Liver (tissue), 9 donors: ENCODE results near the gene ARHGEF19. TPM values are rescaled to one million over a fixed set of nuclear protein-coding genes. Genes with fewer than 3 reads are reported as not detected.
A peak's percentile ranks its signal among the peaks of the same experiment; 100 is the strongest.
"Not testable (repeated sequence)": the region's sequence is repeated elsewhere in the genome, so short reads cannot be mapped to it uniquely, and the experiment has no call there.

Source experiments
- DNase-seq: peaks from one replicate; pipeline ENCODE4 v3.0.0-alpha.2; 2017; ENCODE audit warnings: low spot score
- H3K27ac ChIP-seq, 2 donors: one replicate each; pipeline ENCODE4 v1.7.0; 2013; ENCODE audit warnings: inconsistent platforms in 2 of 2, low read length in 2 of 2, control low read depth in 1 of 2, low read depth in 1 of 2, mild to moderate bottlenecking in 1 of 2
- H3K27me3 ChIP-seq, 4 donors: one replicate each; pipeline versions ENCODE4 v1.6.1 to v1.7.0; 2013; ENCODE audit warnings: low read length in 3 of 4, inconsistent platforms in 1 of 4, mild to moderate bottlenecking in 1 of 4, moderate library complexity in 1 of 4; ENCODE audit not compliant: control insufficient read depth in 4 of 4, insufficient read depth in 4 of 4
- H3K36me3 ChIP-seq, 4 donors: one replicate each; pipeline versions ENCODE4 v1.6.1 to v1.7.0; 2013; ENCODE audit warnings: low read length in 3 of 4, mild to moderate bottlenecking in 3 of 4, low read depth in 1 of 4, moderate library complexity in 1 of 4; ENCODE audit not compliant: control insufficient read depth in 4 of 4, insufficient read depth in 3 of 4
- H3K4me1 ChIP-seq, 4 donors: one replicate each; pipeline versions ENCODE4 v1.6.1 to v1.7.0; 2013; ENCODE audit warnings: low read length in 3 of 4, mild to moderate bottlenecking in 3 of 4, moderate library complexity in 1 of 4; ENCODE audit not compliant: control insufficient read depth in 4 of 4, insufficient read depth in 4 of 4
- H3K4me3 ChIP-seq, 3 donors: one replicate each; pipeline versions ENCODE4 v1.6.1 to v1.7.0; 2013; ENCODE audit warnings: low read length in 3 of 3, control low read depth in 1 of 3, low read depth in 1 of 3, mild to moderate bottlenecking in 1 of 3
- H3K9ac ChIP-seq, 2 donors: one replicate each; pipeline ENCODE4 v1.7.0; 2013; ENCODE audit warnings: low read length in 2 of 2, mild to moderate bottlenecking in 2 of 2, moderate library complexity in 2 of 2, control low read depth in 1 of 2, low read depth in 1 of 2
- H3K9me3 ChIP-seq, 4 donors: one replicate each; pipeline versions ENCODE4 v1.6.1 to v1.7.0; 2013; ENCODE audit warnings: low read length in 3 of 4; ENCODE audit not compliant: control insufficient read depth in 4 of 4
- EGR1 ChIP-seq, 2 donors: IDR thresholded peaks; 2 replicates each; pipeline ENCODE4 v1.6.1; 2016 to 2018; ENCODE audit warnings: antibody characterized with exemption in 2 of 2, low read depth in 2 of 2
- FOXA2 ChIP-seq: IDR thresholded peaks from 2 replicates; pipeline ENCODE4 v1.6.1; 2016; ENCODE audit warnings: antibody characterized with exemption
- HNF4A ChIP-seq, 2 donors: conservative IDR thresholded peaks; 2 replicates each; pipeline ENCODE4 v1.6.1; 2016; ENCODE audit warnings: antibody characterized with exemption in 2 of 2, mild to moderate bottlenecking in 2 of 2
- JUND ChIP-seq, 2 donors: IDR thresholded peaks; 2 replicates each; pipeline ENCODE4 v1.6.1; 2016; ENCODE audit warnings: antibody characterized with exemption in 2 of 2
- MAX ChIP-seq: IDR thresholded peaks from 2 replicates; pipeline ENCODE4 v1.6.1; 2016; ENCODE audit warnings: antibody characterized with exemption
- NR2F2 ChIP-seq: IDR thresholded peaks from 2 replicates; pipeline ENCODE4 v1.6.1; 2016; ENCODE audit warnings: antibody characterized with exemption
- RXRA ChIP-seq, 2 donors: IDR thresholded peaks; 2 replicates each; pipeline ENCODE4 v1.6.1; 2017 to 2018; ENCODE audit warnings: antibody characterized with exemption in 2 of 2, mild to moderate bottlenecking in 1 of 2
- SP1 ChIP-seq: IDR thresholded peaks from 2 replicates; pipeline ENCODE4 v1.6.1; 2018; ENCODE audit warnings: antibody characterized with exemption, mild to moderate bottlenecking
- TAF1 ChIP-seq: conservative IDR thresholded peaks from 2 replicates; pipeline ENCODE4 v1.6.1; 2016; ENCODE audit warnings: antibody characterized with exemption, mild to moderate bottlenecking
- YY1 ChIP-seq: IDR thresholded peaks from 2 replicates; pipeline ENCODE4 v1.6.1; 2016; ENCODE audit warnings: antibody characterized with exemption, mild to moderate bottlenecking
- WGBS: extraction: QIAGEN DNeasy Blood & Tissue Kit; methylation state at CpG from one replicate; pipeline ENCODE4 v1.1.7; 2013; 5-methylcytosine and 5-hydroxymethylcytosine counted together
- polyA plus RNA-seq, 2 donors: library from polyadenylated mRNA; stranded (reverse) in 1 of 2; unstranded in 1 of 2; fragments of 200-250 nt in 1 of 2; fragments of >200 nt in 1 of 2; fragmentation: Nextera tagmentation in 1 of 2; extraction: Ambion mirVana in 1 of 2; gene quantifications; one replicate each; pipeline versions ENCODE4 v1.2.1 to v1.2.3, GENCODE V29; 2013 to 2015
- total RNA-seq, 2 donors: library from RNA; depleted of rRNA; stranded (reverse); fragments of >200 nt; gene quantifications; one replicate each; pipeline ENCODE4 v1.2.3, GENCODE V29; 2014
- TF ChIP-seq, protein P1 (sequence below): fragments of 150-350 bp; IDR thresholded peaks from 2 replicates; pipeline ENCODE4 v1.5.1; 2017; ENCODE audit warnings: improper control_type of control experiment, low read depth, low read length; ENCODE audit not compliant: missing input control
- TF ChIP-seq, protein P2 (sequence below): IDR thresholded peaks from 2 replicates; pipeline ENCODE4 v1.6.1; 2016; ENCODE audit warnings: antibody characterized with exemption
- TF ChIP-seq, protein P3 (sequence below): IDR thresholded peaks from 2 replicates; pipeline ENCODE4 v1.6.1; 2016; ENCODE audit warnings: antibody characterized with exemption, mild to moderate bottlenecking
- donor health status: healthy.
- donor health status: healthy.
- donor health status: healthy.
- donor health status: healthy.
- donor health status: healthy.

Gene ARHGEF19
- total and polyA plus RNA-seq, 4 donors, result 0.79 to 3.2 (median 2.5) TPM

DNA sequence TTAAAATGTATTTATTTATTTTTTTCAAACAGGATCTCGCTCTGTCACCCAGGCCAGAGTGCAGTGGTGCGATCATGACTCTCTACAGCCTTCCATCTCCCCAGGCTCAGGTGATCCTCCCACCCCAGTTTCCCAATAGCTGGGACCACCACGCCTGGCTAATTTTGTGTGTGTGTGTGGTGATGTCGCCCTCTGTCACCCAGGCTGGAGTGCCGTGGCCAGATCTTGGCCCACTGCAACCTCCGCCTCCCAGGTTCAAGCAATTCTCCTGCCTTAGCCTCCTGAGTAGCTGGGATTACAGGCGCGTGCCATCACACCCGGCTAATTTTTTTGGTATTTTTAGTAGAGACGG, 44.3 kb downstream of the ARHGEF19 start:
- not testable (repeated sequence) for H3K27ac ChIP-seq, H3K4me1 ChIP-seq, H3K36me3 ChIP-seq, H3K9me3 ChIP-seq, H3K27me3 ChIP-seq, DNase-seq, H3K4me3 ChIP-seq, H3K9ac ChIP-seq
- WGBS, result 76% methylated on average over 10 of the region's 10 CpGs

- no peak overlapping the region for H3K27ac ChIP-seq
- peak overlapping the region in 1 of 3 donors; percentile 44 for H3K4me3 ChIP-seq
- H3K9ac ChIP-seq, result no peak overlapping the region
- peaks cover 0 to 2% (median under 1%) of the 10 kb centered on the region in 4 donors for H3K4me1 ChIP-seq
- H3K27me3 ChIP-seq, result no peaks in the 10 kb centered on the region
- no peaks in the 10 kb centered on the region for H3K36me3 ChIP-seq
- TF ChIP-seq SP1 (no peak), HNF4A (conservative IDR thresholded peaks at IDR 0.05) (no peak), FOXA2 (no peak), MAX (no peak), NR2F2 (no peak)
- TF ChIP-seq, protein P1, sequence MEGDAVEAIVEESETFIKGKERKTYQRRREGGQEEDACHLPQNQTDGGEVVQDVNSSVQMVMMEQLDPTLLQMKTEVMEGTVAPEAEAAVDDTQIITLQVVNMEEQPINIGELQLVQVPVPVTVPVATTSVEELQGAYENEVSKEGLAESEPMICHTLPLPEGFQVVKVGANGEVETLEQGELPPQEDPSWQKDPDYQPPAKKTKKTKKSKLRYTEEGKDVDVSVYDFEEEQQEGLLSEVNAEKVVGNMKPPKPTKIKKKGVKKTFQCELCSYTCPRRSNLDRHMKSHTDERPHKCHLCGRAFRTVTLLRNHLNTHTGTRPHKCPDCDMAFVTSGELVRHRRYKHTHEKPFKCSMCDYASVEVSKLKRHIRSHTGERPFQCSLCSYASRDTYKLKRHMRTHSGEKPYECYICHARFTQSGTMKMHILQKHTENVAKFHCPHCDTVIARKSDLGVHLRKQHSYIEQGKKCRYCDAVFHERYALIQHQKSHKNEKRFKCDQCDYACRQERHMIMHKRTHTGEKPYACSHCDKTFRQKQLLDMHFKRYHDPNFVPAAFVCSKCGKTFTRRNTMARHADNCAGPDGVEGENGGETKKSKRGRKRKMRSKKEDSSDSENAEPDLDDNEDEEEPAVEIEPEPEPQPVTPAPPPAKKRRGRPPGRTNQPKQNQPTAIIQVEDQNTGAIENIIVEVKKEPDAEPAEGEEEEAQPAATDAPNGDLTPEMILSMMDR, result no peak
- TF ChIP-seq, protein P2, sequence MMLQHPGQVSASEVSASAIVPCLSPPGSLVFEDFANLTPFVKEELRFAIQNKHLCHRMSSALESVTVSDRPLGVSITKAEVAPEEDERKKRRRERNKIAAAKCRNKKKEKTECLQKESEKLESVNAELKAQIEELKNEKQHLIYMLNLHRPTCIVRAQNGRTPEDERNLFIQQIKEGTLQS, result no peak
- no peak for DNase-seq
- 17% methylated on average over 60 of the region's 60 CpGs for whole genome bisulfite sequencing
- no peaks in the 10 kb centered on the region for H3K9me3 ChIP-seq
Measured at GRCh38 chr1:16167331-16168143, 44.9 kb downstream of the ARHGEF19 start.

DNA sequence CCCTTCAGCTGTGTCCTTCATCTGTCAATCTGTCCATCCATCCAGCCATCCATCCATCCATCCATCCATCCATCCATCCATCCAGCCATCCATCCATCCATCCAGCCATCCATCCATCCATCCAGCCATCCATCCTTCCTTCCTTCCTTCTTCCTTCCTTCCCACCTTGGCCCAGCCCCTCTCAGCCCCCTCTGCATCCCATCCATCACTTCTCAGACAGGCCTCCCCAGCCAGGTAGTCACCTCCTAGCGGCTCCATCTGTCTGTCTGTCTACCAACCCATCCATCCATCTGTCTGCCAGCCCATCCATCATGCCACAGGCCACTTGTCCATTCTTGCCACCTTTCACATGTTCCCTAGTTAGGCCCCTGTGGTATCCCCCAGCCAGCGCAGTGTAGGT, 46.3 kb downstream of the ARHGEF19 start:
- Histone ChIP-seq H3K4me3 (no peak overlapping the region), H3K27me3 (no peaks in the 10 kb centered on the region), H3K9me3 (no peaks in the 10 kb centered on the region), H3K9ac (no peak overlapping the region), H3K4me1 (peaks cover 0 to 2% (median under 1%) of the 10 kb centered on the region in 4 donors), H3K27ac (no peak overlapping the region), H3K36me3 (no peaks in the 10 kb centered on the region)
- WGBS, result 47% methylated on average over 2 of the region's 2 CpGs
- no peak for TF ChIP-seq TAF1
- no peak for TF ChIP-seq RXRA (IDR thresholded peaks at IDR 0.05)
- no peak for TF ChIP-seq EGR1 (IDR thresholded peaks at IDR 0.05; ENCODE audit: low read depth in 2 of 2)
- TF ChIP-seq, protein P3, sequence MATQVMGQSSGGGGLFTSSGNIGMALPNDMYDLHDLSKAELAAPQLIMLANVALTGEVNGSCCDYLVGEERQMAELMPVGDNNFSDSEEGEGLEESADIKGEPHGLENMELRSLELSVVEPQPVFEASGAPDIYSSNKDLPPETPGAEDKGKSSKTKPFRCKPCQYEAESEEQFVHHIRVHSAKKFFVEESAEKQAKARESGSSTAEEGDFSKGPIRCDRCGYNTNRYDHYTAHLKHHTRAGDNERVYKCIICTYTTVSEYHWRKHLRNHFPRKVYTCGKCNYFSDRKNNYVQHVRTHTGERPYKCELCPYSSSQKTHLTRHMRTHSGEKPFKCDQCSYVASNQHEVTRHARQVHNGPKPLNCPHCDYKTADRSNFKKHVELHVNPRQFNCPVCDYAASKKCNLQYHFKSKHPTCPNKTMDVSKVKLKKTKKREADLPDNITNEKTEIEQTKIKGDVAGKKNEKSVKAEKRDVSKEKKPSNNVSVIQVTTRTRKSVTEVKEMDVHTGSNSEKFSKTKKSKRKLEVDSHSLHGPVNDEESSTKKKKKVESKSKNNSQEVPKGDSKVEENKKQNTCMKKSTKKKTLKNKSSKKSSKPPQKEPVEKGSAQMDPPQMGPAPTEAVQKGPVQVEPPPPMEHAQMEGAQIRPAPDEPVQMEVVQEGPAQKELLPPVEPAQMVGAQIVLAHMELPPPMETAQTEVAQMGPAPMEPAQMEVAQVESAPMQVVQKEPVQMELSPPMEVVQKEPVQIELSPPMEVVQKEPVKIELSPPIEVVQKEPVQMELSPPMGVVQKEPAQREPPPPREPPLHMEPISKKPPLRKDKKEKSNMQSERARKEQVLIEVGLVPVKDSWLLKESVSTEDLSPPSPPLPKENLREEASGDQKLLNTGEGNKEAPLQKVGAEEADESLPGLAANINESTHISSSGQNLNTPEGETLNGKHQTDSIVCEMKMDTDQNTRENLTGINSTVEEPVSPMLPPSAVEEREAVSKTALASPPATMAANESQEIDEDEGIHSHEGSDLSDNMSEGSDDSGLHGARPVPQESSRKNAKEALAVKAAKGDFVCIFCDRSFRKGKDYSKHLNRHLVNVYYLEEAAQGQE, result no peak
- TF ChIP-seq YY1, result no peak
- no peak for TF ChIP-seq JUND (IDR thresholded peaks at IDR 0.05)
- no peak for DNase-seq
